CD4-positive, alpha-beta T cell treated with Interleukin-15 for 1 hour (primary cell): ENCODE results near the gene CYSRT1.

Experiments used
- DNase-seq: peaks from one replicate; pipeline ENCODE4 v3.0.0-alpha.2; 2020

The CYSRT1 gene

DNA sequence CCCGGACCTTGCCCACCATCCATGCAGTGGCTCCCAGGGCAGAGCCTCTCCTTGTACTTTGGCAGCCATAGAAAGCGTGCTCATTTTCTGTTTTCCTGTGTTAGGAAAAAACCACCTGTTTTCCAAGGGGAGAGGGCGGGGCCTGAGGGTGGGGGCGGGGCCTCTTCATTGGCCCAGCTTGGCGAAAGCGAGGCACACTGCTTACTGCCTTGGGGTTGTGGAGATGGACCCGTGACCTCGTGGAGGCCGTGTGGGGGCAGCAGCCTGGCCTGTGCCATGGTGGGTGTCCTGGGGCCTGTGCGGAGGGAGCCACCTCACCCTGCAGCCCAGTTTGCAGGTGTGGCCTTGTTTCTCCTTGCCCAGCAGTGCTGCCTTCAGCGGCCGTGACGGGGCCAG is 48.1 kb downstream of the CYSRT1 start:
- no peak for DNase-seq

DNA sequence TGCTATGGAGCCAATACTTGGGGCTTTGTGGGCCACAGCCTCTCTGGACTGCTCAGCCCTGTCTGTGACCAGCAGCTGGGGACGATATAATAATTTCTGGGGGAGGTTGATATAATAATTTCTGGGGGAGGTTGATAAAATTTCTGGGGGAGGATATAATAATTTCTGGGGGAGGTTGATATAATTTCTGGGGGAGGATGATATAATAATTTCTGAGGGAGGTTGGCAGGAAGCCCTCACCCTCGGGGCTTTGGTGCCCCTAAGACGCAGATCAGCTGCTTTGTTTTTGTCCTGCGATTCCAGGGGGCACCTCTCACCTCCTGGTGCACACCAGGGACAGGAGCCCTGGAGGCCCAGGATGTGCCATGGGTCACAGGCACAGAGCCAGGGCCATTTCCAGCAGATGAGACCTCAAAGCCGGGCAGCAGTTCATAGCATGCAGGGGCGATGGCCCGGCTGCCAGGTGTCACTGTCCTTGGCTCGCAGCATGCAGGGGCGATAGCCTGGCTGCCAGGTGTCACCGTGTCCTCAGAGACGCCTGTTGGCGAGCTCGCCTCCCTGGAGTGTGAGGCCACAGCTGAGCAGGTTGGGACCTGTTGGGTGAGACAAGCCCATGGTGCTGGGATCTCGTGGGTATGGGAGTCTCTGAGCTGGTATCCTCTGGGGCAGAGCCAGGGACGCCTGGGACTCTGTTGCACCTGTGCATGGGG is 48.8 kb downstream of the CYSRT1 start:
- no peak for DNase-seq

DNA sequence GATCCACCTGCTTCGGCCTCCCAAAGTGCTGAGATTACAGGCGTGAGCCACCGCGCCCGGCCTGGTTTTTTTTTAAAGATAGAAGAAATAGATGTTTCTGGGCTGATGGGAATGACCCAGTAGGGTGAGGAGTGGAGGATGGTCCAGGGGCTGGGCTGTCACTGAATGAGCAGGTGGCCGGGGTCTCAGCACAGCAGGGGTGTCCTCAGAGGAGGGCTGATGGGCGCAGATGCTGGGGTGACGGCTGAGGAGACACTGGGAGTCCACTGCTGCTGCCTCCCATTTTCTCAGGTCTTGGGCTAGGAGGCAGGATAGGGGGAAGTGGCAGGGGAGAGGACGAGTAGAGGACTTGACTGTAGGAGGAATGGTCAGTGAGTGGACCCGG is 50.2 kb downstream of the CYSRT1 start:
- DNase-seq: no peak
